ENCODE data around the gene CDC20B.

DNA sequence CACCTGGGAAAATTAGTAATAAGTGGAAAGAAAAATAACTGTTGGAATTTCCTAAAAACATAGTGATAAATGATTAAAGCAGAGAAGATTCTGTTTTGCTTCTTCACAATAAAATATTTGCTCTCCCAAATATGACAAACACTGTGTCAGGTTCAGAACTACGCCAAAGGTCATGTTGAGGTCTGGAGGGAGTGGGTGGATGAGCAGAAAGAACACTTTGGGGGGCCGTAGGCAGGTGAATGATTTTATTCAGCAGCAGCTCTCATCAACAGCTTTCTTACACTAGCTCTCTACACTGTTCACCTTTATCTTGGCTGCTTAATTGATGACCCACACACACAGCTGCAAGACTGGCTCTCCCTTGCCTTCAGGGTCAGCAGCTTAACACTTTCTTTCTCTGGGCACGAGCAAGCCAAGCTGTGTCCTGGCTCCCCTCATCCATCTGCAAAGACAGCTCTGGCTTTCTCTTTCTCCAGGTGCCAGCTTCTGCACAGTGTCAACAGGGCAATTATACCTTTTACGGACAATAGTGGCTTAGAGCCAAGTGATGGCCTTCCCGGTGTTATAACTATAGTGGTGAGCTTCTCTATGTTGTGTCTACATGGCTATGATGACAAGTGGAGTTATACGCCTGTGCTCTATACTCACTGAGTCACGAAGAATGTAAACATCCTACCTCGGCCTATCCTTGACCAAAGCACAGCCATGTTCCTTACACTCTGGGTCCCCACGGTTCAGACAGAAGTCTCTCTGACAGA is 31.9 kb downstream of the CDC20B start:
- TF ChIP-seq, protein P1, sequence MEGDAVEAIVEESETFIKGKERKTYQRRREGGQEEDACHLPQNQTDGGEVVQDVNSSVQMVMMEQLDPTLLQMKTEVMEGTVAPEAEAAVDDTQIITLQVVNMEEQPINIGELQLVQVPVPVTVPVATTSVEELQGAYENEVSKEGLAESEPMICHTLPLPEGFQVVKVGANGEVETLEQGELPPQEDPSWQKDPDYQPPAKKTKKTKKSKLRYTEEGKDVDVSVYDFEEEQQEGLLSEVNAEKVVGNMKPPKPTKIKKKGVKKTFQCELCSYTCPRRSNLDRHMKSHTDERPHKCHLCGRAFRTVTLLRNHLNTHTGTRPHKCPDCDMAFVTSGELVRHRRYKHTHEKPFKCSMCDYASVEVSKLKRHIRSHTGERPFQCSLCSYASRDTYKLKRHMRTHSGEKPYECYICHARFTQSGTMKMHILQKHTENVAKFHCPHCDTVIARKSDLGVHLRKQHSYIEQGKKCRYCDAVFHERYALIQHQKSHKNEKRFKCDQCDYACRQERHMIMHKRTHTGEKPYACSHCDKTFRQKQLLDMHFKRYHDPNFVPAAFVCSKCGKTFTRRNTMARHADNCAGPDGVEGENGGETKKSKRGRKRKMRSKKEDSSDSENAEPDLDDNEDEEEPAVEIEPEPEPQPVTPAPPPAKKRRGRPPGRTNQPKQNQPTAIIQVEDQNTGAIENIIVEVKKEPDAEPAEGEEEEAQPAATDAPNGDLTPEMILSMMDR (IDR thresholded peaks at IDR 0.05; ENCODE audit: low read depth, low read length, poor library complexity, severe bottlenecking): no peak
- TF ChIP-seq EZH2phosphoT487 (IDR thresholded peaks at IDR 0.05; ENCODE audit: borderline replicate concordance, low read length): no peak

All from DOHH2 (cell line).